22Rv1 (cell line): ENCODE results near the gene RAP1A.

Experiments used
- H3K27ac ChIP-seq: fragments of 450-650 bp; 2 replicates; pipeline ENCODE4 v1.5.1; 2017
- CTCF ChIP-seq: fragments of 450-650 bp; IDR thresholded peaks from 2 replicates; pipeline ENCODE4 v1.5.1; 2017; ENCODE audit warnings: mild to moderate bottlenecking
- ZFX ChIP-seq: fragments of 450-650 bp; IDR thresholded peaks from 2 replicates; pipeline ENCODE4 v1.6.1; 2017; ENCODE audit warnings: antibody characterized with exemption, borderline replicate concordance

Gene RAP1A

GRCh38 chr1:111591937-111592336 is 27.7 kb upstream of the RAP1A start:
- no peak for TF ChIP-seq ZFX
- no peak for TF ChIP-seq CTCF
- H3K27ac ChIP-seq = no peak overlapping the region

GRCh38 chr1:111592389-111593361 is 26.9 kb upstream of the RAP1A start:
- TF ChIP-seq CTCF (no peak), ZFX (no peak)
- no peak overlapping the region for H3K27ac ChIP-seq

GRCh38 chr1:111593403-111594305 is 25.9 kb upstream of the RAP1A start:
- no peak overlapping the region for H3K27ac ChIP-seq
- TF ChIP-seq CTCF (no peak), ZFX (no peak)

- no peak overlapping the region for H3K27ac ChIP-seq
Observed at GRCh38 chr1:111594306-111594693, 25.3 kb upstream of the RAP1A start.

GRCh38 chr1:111595807-111596206 is 23.8 kb upstream of the RAP1A start:
- no peak overlapping the region for H3K27ac ChIP-seq
- no peak for TF ChIP-seq CTCF
- no peak for TF ChIP-seq ZFX

More at GRCh38 chr1:111594306-111594693, 25.3 kb upstream of the RAP1A start:
- TF ChIP-seq ZFX = no peak
- no peak for TF ChIP-seq CTCF

- TF ChIP-seq CTCF = no peak
- no peak for TF ChIP-seq ZFX
- H3K27ac ChIP-seq = no peak overlapping the region
Observed at GRCh38 chr1:111596499-111596898, 23.1 kb upstream of the RAP1A start.
